HG03135 (cell line): ENCODE results near the gene ENOX1.
"Not testable (repeated sequence)": the region's sequence is repeated elsewhere in the genome, so short reads cannot be mapped to it uniquely, and the experiment has no call there.

Experiments
- ATAC-seq: cut with Tn5 transposase; IDR thresholded peaks from one replicate; pipeline ENCODE4 v1.9.1; 2021; ENCODE audit warnings: mild to moderate bottlenecking, moderate library complexity; ENCODE audit not compliant: unreplicated experiment

The ENOX1 gene

GRCh38 chr13:43441899-43442499 lies 344.8 kb downstream of the ENOX1 start:
- no peak for ATAC-seq

- no peak for ATAC-seq
Observed at GRCh38 chr13:43441464-43441863, 345.3 kb downstream of the ENOX1 start.

GRCh38 chr13:43434191-43434590 lies 352.6 kb downstream of the ENOX1 start:
- ATAC-seq = no peak

GRCh38 chr13:43433691-43434141 lies 353.1 kb downstream of the ENOX1 start:
- no peak for ATAC-seq

GRCh38 chr13:43432958-43433357 lies 353.8 kb downstream of the ENOX1 start:
- no peak for ATAC-seq

- no peak for ATAC-seq
Observed at GRCh38 chr13:43431841-43432240, 354.9 kb downstream of the ENOX1 start.

GRCh38 chr13:43431290-43431716 lies 355.5 kb downstream of the ENOX1 start:
- ATAC-seq = no peak

- ATAC-seq = no peak
Observed at GRCh38 chr13:43428545-43429296, 358.1 kb downstream of the ENOX1 start.

- ATAC-seq = no peak
Observed at GRCh38 chr13:43426355-43426754, 360.4 kb downstream of the ENOX1 start.

GRCh38 chr13:43425234-43425633 lies 361.5 kb downstream of the ENOX1 start:
- ATAC-seq = no peak

- ATAC-seq = no peak
Observed at GRCh38 chr13:43424412-43424811, 362.4 kb downstream of the ENOX1 start.

- ATAC-seq = no peak
Observed at GRCh38 chr13:43422116-43422515, 364.7 kb downstream of the ENOX1 start.

GRCh38 chr13:43416842-43417241 lies 369.9 kb downstream of the ENOX1 start:
- ATAC-seq = not testable (repeated sequence)

GRCh38 chr13:43416408-43416807 lies 370.4 kb downstream of the ENOX1 start:
- ATAC-seq = not testable (repeated sequence)

GRCh38 chr13:43415903-43416391 lies 370.8 kb downstream of the ENOX1 start:
- not testable (repeated sequence) for ATAC-seq

GRCh38 chr13:43414111-43414510 lies 372.7 kb downstream of the ENOX1 start:
- no peak for ATAC-seq

- no peak for ATAC-seq
Observed at GRCh38 chr13:43411741-43412140, 375.0 kb downstream of the ENOX1 start.

GRCh38 chr13:43411211-43411610 lies 375.6 kb downstream of the ENOX1 start:
- ATAC-seq = no peak

GRCh38 chr13:43408274-43408673 lies 378.5 kb downstream of the ENOX1 start:
- ATAC-seq = no peak

- ATAC-seq = no peak
Observed at GRCh38 chr13:43407023-43407581, 379.7 kb downstream of the ENOX1 start.

GRCh38 chr13:43405457-43405856 lies 381.3 kb downstream of the ENOX1 start:
- no peak for ATAC-seq

GRCh38 chr13:43402380-43402779 lies 384.4 kb downstream of the ENOX1 start:
- ATAC-seq = no peak
